K562 (cell line): ENCODE data around the gene LHB. TPM values are rescaled to one million over a fixed set of nuclear protein-coding genes. Genes with fewer than 3 reads are reported as not detected.

Experiments used
- ATAC-seq: fragments of 200-7000 bp; cut with Tn5 transposase; 3 replicates; pipeline ENCODE4 v1.9.1; 2020; ENCODE audit warnings: moderate library complexity
- BruUV-seq: library from RNA; stranded (reverse); fragments of 400-500 nt; replicated peaks from 2 replicates; lab custom pipeline; 2021; lab: Mats Ljungman, UMichigan
- CTCF ChIA-PET: fragments of 300-600 bp; formaldehyde crosslinking; extraction: SDS; loops from one replicate; lab custom pipeline; 2021; ENCODE audit warnings: low intra/inter-chr PET ratio; lab: Yijun Ruan, JAX
- POLR2A ChIA-PET: fragments of 300-600, 350-650 bp; sonication (Branson Sonifier 250); formaldehyde crosslinking; extraction: SDS; loops from one replicate; lab custom pipeline; 2021; ENCODE audit warnings: antibody characterized with exemption, inconsistent platforms; lab: Yijun Ruan, JAX
- DNase-seq, 4 experiments: peaks; one replicate each; pipeline versions ENCODE4 v3.0.0 to v3.0.0-alpha.2; 2011 to 2018; ENCODE audit warnings: low spot score in 3 of 4, mixed read lengths in 3 of 4; ENCODE audit errors: extremely low read depth in 1 of 4
- FAIRE-seq: peaks from 2 replicates; lab custom pipeline; 2011; peaks lifted over from hg19 to GRCh38; lab: Jason Lieb, UNC
- H2AFZ ChIP-seq: 2 replicates; pipeline ENCODE4 v1.6.0; 2011; ENCODE audit warnings: low read depth, low read length, control low read depth, inconsistent platforms
- H3K27ac ChIP-seq: fragments of 200-600 bp; 3 replicates; pipeline ENCODE4 v1.8.0; 2011; ENCODE audit warnings: low read depth, mild to moderate bottlenecking, control low read depth, inconsistent platforms, low read length, moderate library complexity, mixed read lengths; ENCODE audit errors: extremely low read depth
- H3K27me3 ChIP-seq, 2 experiments: fragments of 300-600 bp in 1 of 2; 2 replicates in 1 of 2; 3 replicates in 1 of 2; pipeline versions ENCODE4 v1.6.0 to v1.8.0; 2011; ENCODE audit warnings: inconsistent platforms in 2 of 2, low read length in 2 of 2, mild to moderate bottlenecking in 1 of 2, mixed read lengths in 1 of 2, moderate library complexity in 1 of 2; ENCODE audit not compliant: control insufficient read depth in 2 of 2, insufficient read depth in 2 of 2
- H3K36me3 ChIP-seq: fragments of 300-600 bp; 3 replicates; pipeline ENCODE4 v1.8.0; 2011; ENCODE audit warnings: mild to moderate bottlenecking, low read length, inconsistent platforms; ENCODE audit not compliant: control insufficient read depth, insufficient read depth
- H3K4me1 ChIP-seq, 2 experiments: fragments of 200-600 bp in 1 of 2; replicated peaks in 1 of 2; 2 replicates in 1 of 2; 3 replicates in 1 of 2; pipeline versions ENCODE4 v1.5.1 to v1.8.0; 2011; ENCODE audit warnings: inconsistent platforms in 2 of 2, low read length in 2 of 2, mild to moderate bottlenecking in 1 of 2, mixed read lengths in 1 of 2, moderate library complexity in 1 of 2; ENCODE audit not compliant: control insufficient read depth in 2 of 2, insufficient read depth in 2 of 2
- H3K4me2 ChIP-seq: 2 replicates; pipeline ENCODE4 v1.6.1; 2011; ENCODE audit warnings: low read length, control low read depth, inconsistent platforms, mixed read lengths; ENCODE audit not compliant: insufficient read depth
- H3K4me3 ChIP-seq: fragments of 200-600 bp; sonication (generic), shearing (Covaris generic); 2 replicates; pipeline ENCODE4 v1.5.1; 2016; ENCODE audit warnings: control low read depth, inconsistent platforms
- H3K79me2 ChIP-seq: fragments of 200-600 bp; 3 replicates; pipeline ENCODE4 v1.8.0; 2011; ENCODE audit warnings: low read length, inconsistent platforms; ENCODE audit not compliant: control insufficient read depth, insufficient read depth
- H3K9ac ChIP-seq, 2 experiments: 2 replicates each; pipeline versions ENCODE4 v1.6.0 to v1.6.1; 2011; ENCODE audit warnings: low read depth in 2 of 2, low read length in 2 of 2, control low read depth in 1 of 2, inconsistent platforms in 1 of 2, mild to moderate bottlenecking in 1 of 2, mixed read lengths in 1 of 2; ENCODE audit not compliant: insufficient read depth in 1 of 2
- H3K9me1 ChIP-seq: one replicate; pipeline ENCODE4 v1.6.0; 2011; ENCODE audit warnings: inconsistent platforms, mild to moderate bottlenecking, low read length, moderate library complexity; ENCODE audit not compliant: control insufficient read depth, insufficient read depth
- H3K9me3 ChIP-seq: replicated peaks from 2 replicates; pipeline ENCODE4 v1.5.1; 2011; ENCODE audit warnings: low read depth, low read length, inconsistent platforms; ENCODE audit not compliant: control insufficient read depth, insufficient read depth
- H4K20me1 ChIP-seq: replicated peaks from 2 replicates; pipeline ENCODE4 v1.6.1; 2011; ENCODE audit warnings: low read length, inconsistent platforms, mixed read lengths; ENCODE audit not compliant: control insufficient read depth, insufficient read depth
- BCOR ChIP-seq: fragments of 450-650 bp; IDR thresholded peaks from 2 replicates; pipeline ENCODE4 v1.6.1; 2016
- CC2D1A ChIP-seq: fragments of 450-650 bp; IDR thresholded peaks from 2 replicates; pipeline ENCODE4 v1.6.1; 2017; ENCODE audit warnings: mild to moderate bottlenecking
- CHCHD3 ChIP-seq: fragments of 250-450 bp; sonication (Bioruptor Pico); IDR thresholded peaks from 2 replicates; pipeline ENCODE4 v2.1.2; 2022; ENCODE audit warnings: mild to moderate bottlenecking
- CREM ChIP-seq: IDR thresholded peaks from 2 replicates; pipeline ENCODE4 v1.6.1; 2014; ENCODE audit warnings: antibody characterized with exemption, low read depth
- CTCF ChIP-seq, 3 experiments: IDR thresholded peaks in 2 of 3; conservative IDR thresholded peaks in 1 of 3; 2 replicates each; pipeline ENCODE4 v1.5.1; 2011 to 2012; ENCODE audit warnings: low read length in 3 of 3, mild to moderate bottlenecking in 3 of 3, control low read depth in 2 of 3, improper control_type of control experiment in 1 of 3, inconsistent platforms in 1 of 3, low read depth in 1 of 3, mixed read lengths in 1 of 3, moderate library complexity in 1 of 3; ENCODE audit not compliant: insufficient read depth in 2 of 3
- ETS1 ChIP-seq: conservative IDR thresholded peaks from 2 replicates; pipeline ENCODE4 v1.6.1; 2011; ENCODE audit warnings: low read depth, mild to moderate bottlenecking, low read length; ENCODE audit not compliant: control insufficient read depth
- GABPB1 ChIP-seq: sonication (generic); formaldehyde crosslinking; IDR thresholded peaks from 2 replicates; pipeline ENCODE4 v1.8.0; 2022; ENCODE audit warnings: mild to moderate bottlenecking, missing genetic modification reagents
- MYNN ChIP-seq, 2 experiments: sonication (generic); formaldehyde crosslinking in 1 of 2; IDR thresholded peaks; 2 replicates each; pipeline versions ENCODE4 v1.5.0 to v1.6.1; 2016 to 2020; ENCODE audit warnings: antibody characterized with exemption in 1 of 2, missing genetic modification reagents in 1 of 2
- NFXL1 ChIP-seq: fragments of 450-650 bp; formaldehyde crosslinking; IDR thresholded peaks from 2 replicates; pipeline ENCODE4 v1.4.0; 2021; ENCODE audit warnings: mild to moderate bottlenecking
- RBM17 ChIP-seq: fragments of 200-400 bp; formaldehyde crosslinking; IDR thresholded peaks from 2 replicates; pipeline ENCODE4 v1.6.1; 2017; ENCODE audit warnings: low read depth, mild to moderate bottlenecking, low read length, borderline replicate concordance
- ZBTB2 ChIP-seq: fragments of 450-650 bp; IDR thresholded peaks from 2 replicates; pipeline ENCODE4 v1.6.1; 2016; ENCODE audit warnings: antibody characterized with exemption
- ZNF239 ChIP-seq: fragments of 250-450 bp; sonication (Bioruptor Pico); IDR thresholded peaks from 2 replicates; pipeline ENCODE4 v1.4.0; 2020; ENCODE audit warnings: mild to moderate bottlenecking
- ZNF24 ChIP-seq: fragments of 450-650 bp; IDR thresholded peaks from 2 replicates; pipeline ENCODE4 v1.6.1; 2016
- ZNF584 ChIP-seq: fragments of 200-800 bp; sonication (Bioruptor generic); IDR thresholded peaks from 2 replicates; pipeline ENCODE4 v1.6.1; 2016; ENCODE audit warnings: low read depth, mild to moderate bottlenecking, missing genetic modification characterization, missing compliant biosample characterization
- WGBS: fragments of 100-300 bp; shearing (Covaris generic); methylation state at CpG from one replicate; pipeline ENCODE4 v1.1.6; 2016; ENCODE audit warnings: low coverage, mixed read lengths; ENCODE audit not compliant: insufficient coverage; ENCODE audit errors: missing lambda C conversion rate; 5-methylcytosine and 5-hydroxymethylcytosine counted together
- in situ Hi-C: fragments of 300-500 bp; cut with MboI; formaldehyde crosslinking; loops from 4 replicates; pipeline ENCODE4 v1.15.0; 2018; ENCODE audit warnings: inconsistent platforms, mixed read lengths
- intact Hi-C: fragments of 100-400 bp; cut with micrococcal nuclease; formaldehyde crosslinking; loops from 2 replicates; pipeline ENCODE4 v1.14.2; 2022
- polyA plus RNA-seq, 8 experiments: library from polyadenylated mRNA; depleted of rRNA in 4 of 8; stranded (reverse) in 5 of 8; unstranded in 3 of 8; fragments of >200 nt; fragmentation: Nextera tagmentation in 2 of 8; fragmentation: Illumina TruSeq in 1 of 8; extraction: Ambion mirVana in 2 of 8; extraction: Trizol in 1 of 8; gene quantifications; 2 replicates each; pipeline versions ENCODE4 v1.2.1 to v1.2.3, GENCODE V29; 2011 to 2014; ENCODE audit warnings: inconsistent platforms in 1 of 8, missing spikeins in 1 of 8
- total RNA-seq, 7 experiments: library from RNA; depleted of rRNA in 6 of 7; stranded (reverse); fragments of >200 nt in 6 of 7; fragmentation: Illumina TruSeq in 2 of 7; extraction: Trizol in 2 of 7; gene quantifications; 2 replicates each; pipeline versions ENCODE4 v1.2.1 to v1.2.3, GENCODE V29; 2011 to 2021; ENCODE audit warnings: low replicate concordance in 1 of 7

The LHB gene
- total and polyA plus RNA-seq, 9 of the 15 experiments (the other 6 are each of a cell fraction or from before 2014, with no cell fraction given), result 0.54 TPM; not detected in 8

DNA sequence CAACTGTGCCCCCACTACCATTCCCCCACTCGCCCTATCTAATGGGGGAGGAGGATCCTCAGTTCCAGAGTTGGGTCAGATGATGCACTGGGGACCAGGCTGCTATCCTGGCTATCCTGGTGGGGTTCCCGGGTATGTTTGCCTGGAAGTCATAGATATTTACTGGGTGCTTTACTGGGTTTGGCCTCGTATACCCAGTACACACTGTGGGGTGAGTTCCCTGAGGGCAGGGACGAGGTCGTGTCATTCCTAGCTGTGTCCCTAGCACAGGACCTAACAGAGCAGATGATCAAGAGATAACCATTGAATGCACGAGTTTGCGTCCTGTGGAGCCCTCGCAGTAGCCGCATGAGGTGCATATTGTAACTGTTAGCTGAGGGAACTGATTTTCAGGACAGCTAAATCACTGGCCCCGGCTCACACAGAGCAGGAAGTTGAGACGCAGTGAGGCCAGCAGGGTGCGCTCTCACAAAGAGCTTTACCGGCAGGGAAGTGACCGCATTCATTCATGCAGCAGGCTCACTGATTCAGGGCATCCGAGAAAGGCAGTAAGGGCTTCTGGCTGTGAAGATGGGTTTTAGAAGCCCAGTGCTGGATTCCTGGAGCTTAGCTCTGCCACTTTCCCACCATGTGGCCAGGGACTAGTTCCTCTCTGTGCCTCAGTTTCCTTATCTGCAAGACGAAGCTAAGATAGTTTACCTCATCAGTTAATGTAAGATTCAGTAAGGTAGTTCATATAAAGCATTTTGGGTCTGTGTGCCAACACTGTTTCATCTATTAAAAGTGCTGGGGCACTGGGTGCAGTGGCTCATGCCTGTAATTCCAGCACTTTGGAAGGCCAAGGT lies 17.2 kb downstream of the LHB start:
- DNase-seq, result peak; percentile 40 to 74 (median 58)
- Histone ChIP-seq H3K9me3 (no peaks in the 10 kb centered on the region), H3K9me1 (no peaks in the 10 kb centered on the region), H3K4me1 (peaks cover 0 to 8% of the 10 kb centered on the region in 2 experiments; a peak in 4 of 5 replicates), H4K20me1 (0 out of 2 replicates have a peak, but pooled peaks cover 5% of the 10 kb centered on the region), H3K79me2 (peaks cover 50% of the 10 kb centered on the region), H2AFZ (no peak overlapping the region), H3K4me2 (no peak overlapping the region), H3K4me3 (no peak overlapping the region), H3K27ac (no peak overlapping the region), H3K9ac (no peak overlapping the region), H3K36me3 (peaks cover 75% of the 10 kb centered on the region), H3K27me3 (no peaks in the 10 kb centered on the region)
- FAIRE-seq, result peak; percentile 80
- ChIA-PET CTCF (interaction anchor here (1.0 to 1.3 kb wide), 2 partner anchors 145 to 227 kb away, joined by 3 read pairs; no protein-coding TSS in a partner anchor), POLR2A (interaction anchor here (0.5 to 1.2 kb wide), 6 partner anchors 10 to 211 kb away, joined by 3 to 6 read pairs (median 3); partner anchors contain the start of gene NUCB1)
- peak; percentile 87 for ATAC-seq
- 68% methylated on average over 16 of the region's 16 CpGs for WGBS
- intact Hi-C loops, result loop anchor here (2.0 to 10.0 kb wide), 3 partner anchors 75 to 225 kb away; partner anchors contain the start of genes HRC and TRPM4
- BruUV-seq, result no TSS peak
- in situ Hi-C loops, result no loop called here
- TF ChIP-seq RBM17 (no peak), ZNF584 (no peak), ZNF24 (peak; percentile 97), ETS1 (0 out of 2 replicates have a peak, but pooled peaks have one; percentile 27), GABPB1 (CRISPR knock-in tag) (peak; percentile 64; the same call in 1 of the 2 replicates), ZBTB2 (no peak), CREM (0 out of 2 replicates have a peak, but pooled peaks have one; percentile 12), CTCF (IDR thresholded peaks at IDR 0.05 in 2 of 3, conservative IDR thresholded peaks at IDR 0.05 in 1 of 3; ENCODE audit: insufficient read depth in 2 of 3, low read depth in 1 of 3, low read length in 3 of 3) (peak; percentile 72 to 84 (median 73)), NFXL1 (CRISPR knock-in tag) (no peak), CC2D1A (no peak), MYNN (IDR thresholded peaks at IDR 0.05) (peak; percentile 28; the same call in 1 of the 2 replicates), MYNN (CRISPR knock-in tag; IDR thresholded peaks at IDR 0.05) (no peak), ZNF239 (CRISPR knock-in tag) (no peak), CHCHD3 (CRISPR knock-in tag) (no peak), BCOR (peak; percentile 45; the same call in 1 of the 2 replicates)
